Epidermal melanocyte (primary cell): ENCODE data around the gene INTS7.
"Not testable (repeated sequence)": the region's sequence is repeated elsewhere in the genome, so short reads cannot be mapped to it uniquely, and the experiment has no call there.

Source experiments
- DNase-seq: peaks from one replicate; pipeline ENCODE4 v3.0.0; 2011; ENCODE audit warnings: low spot score; ENCODE audit not compliant: insufficient read length

The INTS7 gene

GRCh38 chr1:211937422-211937821, 97.9 kb downstream of the INTS7 start:
- DNase-seq: not testable (repeated sequence)

GRCh38 chr1:211935448-211935970, 99.8 kb downstream of the INTS7 start:
- DNase-seq: no peak

GRCh38 chr1:211933946-211934714, 101.2 kb downstream of the INTS7 start:
- no peak for DNase-seq

- DNase-seq: no peak
Measured at GRCh38 chr1:211932933-211933254, 102.5 kb downstream of the INTS7 start.

- no peak for DNase-seq
Measured at GRCh38 chr1:211932231-211932932, 103.0 kb downstream of the INTS7 start.

- DNase-seq: no peak
Measured at GRCh38 chr1:211929683-211930082, 105.7 kb downstream of the INTS7 start.

- DNase-seq: no peak
Measured at GRCh38 chr1:211928993-211929637, 106.2 kb downstream of the INTS7 start.

- no peak for DNase-seq
Measured at GRCh38 chr1:211928290-211928801, 107.0 kb downstream of the INTS7 start.

GRCh38 chr1:211925016-211925415, 110.3 kb downstream of the INTS7 start:
- no peak for DNase-seq

- no peak for DNase-seq
Measured at GRCh38 chr1:211924256-211924655, 111.1 kb downstream of the INTS7 start.

- no peak for DNase-seq
Measured at GRCh38 chr1:211923095-211923494, 112.3 kb downstream of the INTS7 start.

GRCh38 chr1:211921579-211922095, 113.7 kb downstream of the INTS7 start:
- DNase-seq: no peak

- DNase-seq: no peak
Measured at GRCh38 chr1:211920602-211921226, 114.6 kb downstream of the INTS7 start.

- DNase-seq: no peak
Measured at GRCh38 chr1:211920141-211920572, 115.2 kb downstream of the INTS7 start.

GRCh38 chr1:211918843-211919414, 116.4 kb downstream of the INTS7 start:
- DNase-seq: no peak

- DNase-seq: not testable (repeated sequence)
Measured at GRCh38 chr1:211916458-211916857, 118.9 kb downstream of the INTS7 start.

- DNase-seq: no peak
Measured at GRCh38 chr1:211915924-211916323, 119.4 kb downstream of the INTS7 start.

- DNase-seq: no peak
Measured at GRCh38 chr1:211912844-211913432, 122.4 kb downstream of the INTS7 start.

GRCh38 chr1:211912038-211912437, 123.3 kb downstream of the INTS7 start:
- no peak for DNase-seq

- DNase-seq: no peak
Measured at GRCh38 chr1:211910913-211911485, 124.4 kb downstream of the INTS7 start.
